WTC11 (cell line): Measurements from ENCODE around the gene SPOCK2.

ENCODE experiments used
- CREB1 ChIP-seq: sonication (generic); formaldehyde crosslinking; IDR thresholded peaks from 2 replicates; pipeline ENCODE4 v1.8.0; 2023; ENCODE audit warnings: mild to moderate bottlenecking, missing genetic modification reagents
- CREM ChIP-seq: sonication (generic); formaldehyde crosslinking; IDR thresholded peaks from 2 replicates; pipeline ENCODE4 v1.8.1; 2022; ENCODE audit warnings: mild to moderate bottlenecking, missing genetic modification reagents, moderate library complexity
- NR1H2 ChIP-seq: sonication (generic); formaldehyde crosslinking; IDR thresholded peaks from 2 replicates; pipeline ENCODE4 v1.9.0; 2021; ENCODE audit warnings: mild to moderate bottlenecking, moderate library complexity, missing genetic modification reagents
- RELA ChIP-seq: sonication (generic); formaldehyde crosslinking; IDR thresholded peaks from 2 replicates; pipeline ENCODE4 v1.8.1; 2022; ENCODE audit warnings: missing genetic modification reagents, mild to moderate bottlenecking, borderline replicate concordance
- SP1 ChIP-seq: sonication (generic); formaldehyde crosslinking; conservative IDR thresholded peaks from 2 replicates; pipeline ENCODE4 v1.8.1; 2022; ENCODE audit warnings: missing genetic modification reagents
- TF ChIP-seq, protein P1 (sequence below): sonication (generic); formaldehyde crosslinking; conservative IDR thresholded peaks from 2 replicates; pipeline ENCODE4 v1.8.1; 2022; ENCODE audit warnings: mild to moderate bottlenecking, missing genetic modification reagents
- TF ChIP-seq, protein P2 (sequence below): sonication (generic); formaldehyde crosslinking; IDR thresholded peaks from 2 replicates; pipeline ENCODE4 v1.8.1; 2022; ENCODE audit warnings: missing genetic modification reagents, borderline replicate concordance
- TF ChIP-seq, protein P3 (sequence below): sonication (generic); formaldehyde crosslinking; IDR thresholded peaks from 2 replicates; pipeline ENCODE4 v1.8.0; 2022; ENCODE audit warnings: mild to moderate bottlenecking, missing genetic modification reagents
- TF ChIP-seq, protein P4 (sequence below): sonication (generic); formaldehyde crosslinking; conservative IDR thresholded peaks from 2 replicates; pipeline ENCODE4 v1.8.1; 2023; ENCODE audit warnings: mild to moderate bottlenecking, low read depth, missing genetic modification reagents, moderate library complexity
- TF ChIP-seq, protein P5 (sequence below): fragments of 200-600 bp; IDR thresholded peaks from 2 replicates; pipeline ENCODE4 v1.8.0; 2022; ENCODE audit warnings: antibody characterized with exemption

DNA sequence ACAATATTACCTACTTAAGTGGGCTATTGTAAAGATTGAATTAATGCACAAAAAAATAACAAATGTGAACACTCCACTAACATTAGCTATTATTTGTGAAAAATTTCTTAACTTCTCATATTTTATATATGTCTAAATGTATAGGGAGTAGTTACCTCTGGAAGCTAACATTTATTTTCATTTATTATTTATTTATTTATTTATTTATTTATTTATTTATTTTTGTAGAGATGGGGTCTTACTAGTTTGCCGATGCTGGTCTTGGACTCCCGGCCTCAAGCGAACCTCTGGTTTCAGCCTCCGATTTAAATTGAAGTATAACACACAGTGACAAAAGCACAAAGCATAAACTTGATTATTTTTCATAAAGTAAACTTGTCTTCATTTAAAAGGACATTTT lies 5.1 kb upstream of the SPOCK2 start:
- TF ChIP-seq, protein P1, sequence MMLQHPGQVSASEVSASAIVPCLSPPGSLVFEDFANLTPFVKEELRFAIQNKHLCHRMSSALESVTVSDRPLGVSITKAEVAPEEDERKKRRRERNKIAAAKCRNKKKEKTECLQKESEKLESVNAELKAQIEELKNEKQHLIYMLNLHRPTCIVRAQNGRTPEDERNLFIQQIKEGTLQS (CRISPR knock-in tag): no peak
- TF ChIP-seq RELA: no peak
- TF ChIP-seq, protein P2, sequence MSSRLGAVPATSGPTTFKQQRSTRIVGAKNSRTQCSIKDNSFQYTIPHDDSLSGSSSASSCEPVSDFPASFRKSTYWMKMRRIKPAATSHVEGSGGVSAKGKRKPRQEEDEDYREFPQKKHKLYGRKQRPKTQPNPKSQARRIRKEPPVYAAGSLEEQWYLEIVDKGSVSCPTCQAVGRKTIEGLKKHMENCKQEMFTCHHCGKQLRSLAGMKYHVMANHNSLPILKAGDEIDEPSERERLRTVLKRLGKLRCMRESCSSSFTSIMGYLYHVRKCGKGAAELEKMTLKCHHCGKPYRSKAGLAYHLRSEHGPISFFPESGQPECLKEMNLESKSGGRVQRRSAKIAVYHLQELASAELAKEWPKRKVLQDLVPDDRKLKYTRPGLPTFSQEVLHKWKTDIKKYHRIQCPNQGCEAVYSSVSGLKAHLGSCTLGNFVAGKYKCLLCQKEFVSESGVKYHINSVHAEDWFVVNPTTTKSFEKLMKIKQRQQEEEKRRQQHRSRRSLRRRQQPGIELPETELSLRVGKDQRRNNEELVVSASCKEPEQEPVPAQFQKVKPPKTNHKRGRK (CRISPR knock-in tag): no peak
- no peak for TF ChIP-seq SP1
- TF ChIP-seq CREM (CRISPR knock-in tag): no peak
- no peak for TF ChIP-seq NR1H2 (CRISPR knock-in tag)
- TF ChIP-seq, protein P3, sequence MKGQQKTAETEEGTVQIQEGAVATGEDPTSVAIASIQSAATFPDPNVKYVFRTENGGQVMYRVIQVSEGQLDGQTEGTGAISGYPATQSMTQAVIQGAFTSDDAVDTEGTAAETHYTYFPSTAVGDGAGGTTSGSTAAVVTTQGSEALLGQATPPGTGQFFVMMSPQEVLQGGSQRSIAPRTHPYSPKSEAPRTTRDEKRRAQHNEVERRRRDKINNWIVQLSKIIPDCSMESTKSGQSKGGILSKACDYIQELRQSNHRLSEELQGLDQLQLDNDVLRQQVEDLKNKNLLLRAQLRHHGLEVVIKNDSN (CRISPR knock-in tag): no peak
- TF ChIP-seq, protein P4, sequence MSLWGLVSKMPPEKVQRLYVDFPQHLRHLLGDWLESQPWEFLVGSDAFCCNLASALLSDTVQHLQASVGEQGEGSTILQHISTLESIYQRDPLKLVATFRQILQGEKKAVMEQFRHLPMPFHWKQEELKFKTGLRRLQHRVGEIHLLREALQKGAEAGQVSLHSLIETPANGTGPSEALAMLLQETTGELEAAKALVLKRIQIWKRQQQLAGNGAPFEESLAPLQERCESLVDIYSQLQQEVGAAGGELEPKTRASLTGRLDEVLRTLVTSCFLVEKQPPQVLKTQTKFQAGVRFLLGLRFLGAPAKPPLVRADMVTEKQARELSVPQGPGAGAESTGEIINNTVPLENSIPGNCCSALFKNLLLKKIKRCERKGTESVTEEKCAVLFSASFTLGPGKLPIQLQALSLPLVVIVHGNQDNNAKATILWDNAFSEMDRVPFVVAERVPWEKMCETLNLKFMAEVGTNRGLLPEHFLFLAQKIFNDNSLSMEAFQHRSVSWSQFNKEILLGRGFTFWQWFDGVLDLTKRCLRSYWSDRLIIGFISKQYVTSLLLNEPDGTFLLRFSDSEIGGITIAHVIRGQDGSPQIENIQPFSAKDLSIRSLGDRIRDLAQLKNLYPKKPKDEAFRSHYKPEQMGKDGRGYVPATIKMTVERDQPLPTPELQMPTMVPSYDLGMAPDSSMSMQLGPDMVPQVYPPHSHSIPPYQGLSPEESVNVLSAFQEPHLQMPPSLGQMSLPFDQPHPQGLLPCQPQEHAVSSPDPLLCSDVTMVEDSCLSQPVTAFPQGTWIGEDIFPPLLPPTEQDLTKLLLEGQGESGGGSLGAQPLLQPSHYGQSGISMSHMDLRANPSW: no peak
- TF ChIP-seq CREB1: no peak
- TF ChIP-seq, protein P5, sequence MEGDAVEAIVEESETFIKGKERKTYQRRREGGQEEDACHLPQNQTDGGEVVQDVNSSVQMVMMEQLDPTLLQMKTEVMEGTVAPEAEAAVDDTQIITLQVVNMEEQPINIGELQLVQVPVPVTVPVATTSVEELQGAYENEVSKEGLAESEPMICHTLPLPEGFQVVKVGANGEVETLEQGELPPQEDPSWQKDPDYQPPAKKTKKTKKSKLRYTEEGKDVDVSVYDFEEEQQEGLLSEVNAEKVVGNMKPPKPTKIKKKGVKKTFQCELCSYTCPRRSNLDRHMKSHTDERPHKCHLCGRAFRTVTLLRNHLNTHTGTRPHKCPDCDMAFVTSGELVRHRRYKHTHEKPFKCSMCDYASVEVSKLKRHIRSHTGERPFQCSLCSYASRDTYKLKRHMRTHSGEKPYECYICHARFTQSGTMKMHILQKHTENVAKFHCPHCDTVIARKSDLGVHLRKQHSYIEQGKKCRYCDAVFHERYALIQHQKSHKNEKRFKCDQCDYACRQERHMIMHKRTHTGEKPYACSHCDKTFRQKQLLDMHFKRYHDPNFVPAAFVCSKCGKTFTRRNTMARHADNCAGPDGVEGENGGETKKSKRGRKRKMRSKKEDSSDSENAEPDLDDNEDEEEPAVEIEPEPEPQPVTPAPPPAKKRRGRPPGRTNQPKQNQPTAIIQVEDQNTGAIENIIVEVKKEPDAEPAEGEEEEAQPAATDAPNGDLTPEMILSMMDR: no peak
